Gastroesophageal sphincter (tissue), 4 donors: ENCODE results near the gene TAS2R1. TPM values are rescaled to one million over a fixed set of nuclear protein-coding genes. Genes with fewer than 3 reads are reported as not detected.

ENCODE experiments used
- ATAC-seq: fragments of 150-250 bp; one replicate; pipeline ENCODE4 v1.9.1; 2016; ENCODE audit warnings: mild to moderate bottlenecking, moderate library complexity
- H3K27ac ChIP-seq, 4 donors: fragments of 200-600 bp; sonication (generic) in 3 of 4; 1 replicate in 3 of 4; 2 replicates in 1 of 4; pipeline ENCODE4 v1.5.1; 2016 to 2019
- H3K27me3 ChIP-seq: fragments of 200-600 bp; sonication (generic); one replicate; pipeline ENCODE4 v1.5.1; 2019
- H3K36me3 ChIP-seq, 2 donors: fragments of 200-600 bp; sonication (generic); one replicate each; pipeline ENCODE4 v1.5.1; 2019; ENCODE audit warnings: control low read depth in 1 of 2
- H3K4me1 ChIP-seq, 3 donors: fragments of 200-600 bp; sonication (generic); 1 replicate in 2 of 3; 2 replicates in 1 of 3; pipeline ENCODE4 v1.5.1; 2016 to 2019; ENCODE audit warnings: control low read depth in 2 of 3
- H3K4me3 ChIP-seq, 2 donors: fragments of 200-600 bp; sonication (generic); one replicate each; pipeline ENCODE4 v1.5.1; 2019; ENCODE audit warnings: mild to moderate bottlenecking in 1 of 2, moderate library complexity in 1 of 2
- H3K9me3 ChIP-seq, 3 donors: fragments of 200-600 bp; sonication (generic); one replicate each; pipeline ENCODE4 v1.5.1; 2017 to 2019; ENCODE audit warnings: control low read depth in 2 of 3
- CTCF ChIP-seq, 4 experiments: fragments of 200-600 bp in 2 of 4; fragments of 450-650 bp in 2 of 4; sonication (generic) in 1 of 4; IDR thresholded peaks; one replicate each; pipeline ENCODE4 v1.5.1; 2017 to 2019; ENCODE audit warnings: antibody characterized with exemption in 4 of 4, mild to moderate bottlenecking in 2 of 4, moderate library complexity in 2 of 4
- EP300 ChIP-seq: sonication (generic); formaldehyde crosslinking; IDR thresholded peaks from one replicate; pipeline ENCODE4 v1.6.1; 2017; ENCODE audit warnings: antibody characterized with exemption, mild to moderate bottlenecking
- POLR2A ChIP-seq, 2 donors: fragments of 450-650 bp; IDR thresholded peaks; one replicate each; pipeline ENCODE4 v1.6.1; 2017; ENCODE audit warnings: antibody characterized with exemption in 2 of 2, mild to moderate bottlenecking in 2 of 2, moderate library complexity in 1 of 2
- POLR2AphosphoS5 ChIP-seq: sonication (generic); formaldehyde crosslinking; IDR thresholded peaks from one replicate; pipeline ENCODE4 v1.6.1; 2017; ENCODE audit warnings: antibody characterized with exemption
- WGBS, 2 donors: methylation state at CpG; one replicate each; pipeline ENCODE4 v1.1.5; 2018; ENCODE audit warnings: low coverage in 1 of 2; 5-methylcytosine and 5-hydroxymethylcytosine counted together
- total RNA-seq, 4 donors: library from RNA; depleted of rRNA; stranded (reverse); fragments of >200 nt; gene quantifications; one replicate each; pipeline ENCODE4 v1.1.0, GENCODE V29; 2016

Gene TAS2R1
- total RNA-seq, 4 donors from 2014 or later: not detected

- Histone ChIP-seq H3K9me3 (peaks cover 0 to 18% (median 0%) of the 10 kb centered on the region in 3 donors), H3K4me1 (no peaks in the 10 kb centered on the region), H3K36me3 (no peaks in the 10 kb centered on the region), H3K4me3 (no peak overlapping the region), H3K27ac (no peak overlapping the region), H3K27me3 (no peaks in the 10 kb centered on the region)
- 51 to 84% methylated on average over 2 of the region's 2 CpGs for WGBS, 2 donors
- no peak for ATAC-seq
- TF ChIP-seq POLR2A (IDR thresholded peaks at IDR 0.05) (no peak), CTCF (IDR thresholded peaks at IDR 0.05) (no peak), POLR2AphosphoS5 (no peak), EP300 (no peak)
Observed at GRCh38 chr5:9632495-9632894, 2.3 kb upstream of the TAS2R1 start.

GRCh38 chr5:9627541-9627940, 2.6 kb downstream of the TAS2R1 start:
- Histone ChIP-seq H3K4me1 (peaks cover 0 to 9% (median 0%) of the 10 kb centered on the region in 3 donors), H3K9me3 (no peaks in the 10 kb centered on the region), H3K27me3 (no peaks in the 10 kb centered on the region), H3K4me3 (no peak overlapping the region), H3K36me3 (no peaks in the 10 kb centered on the region), H3K27ac (no peak overlapping the region)
- ATAC-seq: no peak
- TF ChIP-seq CTCF (IDR thresholded peaks at IDR 0.05): no peak
- TF ChIP-seq POLR2A (IDR thresholded peaks at IDR 0.05): no peak
- no peak for TF ChIP-seq EP300
- no peak for TF ChIP-seq POLR2AphosphoS5
- 65 to 86% methylated on average over 5 of the region's 5 CpGs for WGBS, 2 donors

DNA sequence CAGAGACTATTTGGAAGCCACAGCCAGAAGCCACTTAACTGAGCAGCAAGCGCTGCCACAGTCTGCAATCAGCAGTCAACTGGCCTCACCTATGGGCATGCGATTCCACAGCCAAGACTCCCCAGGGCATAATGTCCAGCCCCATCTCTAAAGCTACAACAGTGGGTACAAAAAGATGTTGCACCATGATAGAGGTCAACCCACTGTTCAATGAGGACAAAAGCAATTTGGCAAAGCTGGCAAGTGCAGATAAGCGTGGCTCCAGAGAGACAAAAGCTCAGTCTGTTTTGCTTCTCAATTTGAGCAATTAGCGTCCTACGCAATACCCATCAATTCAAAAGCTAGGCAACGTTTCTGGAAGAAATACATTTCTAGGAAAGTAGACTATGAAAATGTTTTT, 3.2 kb downstream of the TAS2R1 start:
- H3K4me1 ChIP-seq: peaks cover 0 to 10% (median 0%) of the 10 kb centered on the region in 3 donors
- 81 to 86% methylated on average over 3 to 4 of the region's 6 CpGs for WGBS, 2 donors
- H3K27me3 ChIP-seq: no peaks in the 10 kb centered on the region
- no peak for TF ChIP-seq EP300
- no peak for TF ChIP-seq CTCF (IDR thresholded peaks at IDR 0.05)
- no peak for TF ChIP-seq POLR2AphosphoS5
- H3K27ac ChIP-seq: no peak overlapping the region
- H3K4me3 ChIP-seq: no peak overlapping the region
- no peaks in the 10 kb centered on the region for H3K36me3 ChIP-seq
- no peak for ATAC-seq
- no peaks in the 10 kb centered on the region for H3K9me3 ChIP-seq

DNA sequence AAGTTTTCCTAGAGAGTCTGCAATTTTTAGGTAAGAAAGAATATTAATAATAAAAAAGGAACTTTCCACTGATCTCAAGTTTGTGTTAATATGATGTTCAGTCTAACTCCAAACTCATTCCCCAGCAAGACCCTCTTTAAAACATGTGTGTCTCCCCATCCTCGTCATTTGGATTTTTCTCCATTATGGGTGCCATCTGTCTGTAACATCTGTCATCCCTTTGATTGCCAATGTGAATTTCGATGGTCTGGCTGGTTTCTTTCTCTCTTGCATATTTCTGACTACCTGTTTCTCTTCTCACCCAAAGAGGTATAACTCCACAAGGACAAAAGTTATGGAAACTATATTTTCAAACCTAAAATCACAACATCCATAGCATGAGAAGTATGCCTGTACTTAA, 4.4 kb downstream of the TAS2R1 start:
- no peaks in the 10 kb centered on the region for H3K36me3 ChIP-seq
- TF ChIP-seq POLR2A (IDR thresholded peaks at IDR 0.05) (no peak), POLR2AphosphoS5 (no peak), EP300 (no peak), CTCF (IDR thresholded peaks at IDR 0.05) (no peak)
- peaks cover 0 to 10% (median 0%) of the 10 kb centered on the region in 3 donors for H3K4me1 ChIP-seq
- no peak overlapping the region for H3K4me3 ChIP-seq
- WGBS, 2 donors: 70 to 89% methylated on average over 2 of the region's 2 CpGs
- no peaks in the 10 kb centered on the region for H3K9me3 ChIP-seq
- no peaks in the 10 kb centered on the region for H3K27me3 ChIP-seq
- H3K27ac ChIP-seq: no peak overlapping the region
- no peak for ATAC-seq

DNA sequence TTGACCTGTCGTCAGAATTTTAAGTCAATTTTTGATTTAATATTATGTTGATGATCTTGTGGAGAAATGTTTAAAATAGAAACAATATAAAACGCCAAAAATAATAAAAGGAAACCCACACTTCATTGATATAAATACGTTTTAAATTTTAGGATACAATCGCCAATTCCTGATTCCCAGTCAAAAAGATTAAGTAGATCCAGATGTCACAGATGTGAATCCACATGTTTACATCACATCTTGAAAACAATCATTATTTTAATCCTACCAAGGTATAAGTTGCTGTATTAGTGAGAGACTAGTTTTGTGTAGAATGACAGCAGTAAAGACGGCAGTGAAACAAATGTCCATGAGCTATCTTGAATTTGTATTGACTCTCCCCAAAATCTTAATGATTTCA, 4.9 kb downstream of the TAS2R1 start:
- Histone ChIP-seq H3K36me3 (no peaks in the 10 kb centered on the region), H3K27ac (no peak overlapping the region), H3K9me3 (no peaks in the 10 kb centered on the region), H3K27me3 (no peaks in the 10 kb centered on the region), H3K4me3 (no peak overlapping the region), H3K4me1 (peaks cover 0 to 10% (median 0%) of the 10 kb centered on the region in 3 donors)
- 73 to 80% methylated on average over 4 to 5 of the region's 5 CpGs for WGBS, 2 donors
- ATAC-seq: no peak
- TF ChIP-seq EP300: no peak
- TF ChIP-seq CTCF (IDR thresholded peaks at IDR 0.05): no peak
- no peak for TF ChIP-seq POLR2AphosphoS5
- no peak for TF ChIP-seq POLR2A (IDR thresholded peaks at IDR 0.05)
